Testis (tissue), 2 donors: Measurements from ENCODE around the gene IPMK.

Experiments
- POLR2A ChIP-seq: fragments of 450-650 bp; IDR thresholded peaks from one replicate; pipeline ENCODE4 v1.6.1; 2017; ENCODE audit warnings: antibody characterized with exemption, mild to moderate bottlenecking, moderate library complexity
- TF ChIP-seq, protein P1 (sequence below), 3 experiments: fragments of 450-650 bp in 2 of 3; fragments of 200-600 bp in 1 of 3; sonication (generic) in 1 of 3; IDR thresholded peaks; one replicate each; pipeline ENCODE4 v1.5.1; 2016 to 2019; ENCODE audit warnings: antibody characterized with exemption in 3 of 3, mild to moderate bottlenecking in 2 of 3, moderate library complexity in 1 of 3

- TF ChIP-seq, protein P1, sequence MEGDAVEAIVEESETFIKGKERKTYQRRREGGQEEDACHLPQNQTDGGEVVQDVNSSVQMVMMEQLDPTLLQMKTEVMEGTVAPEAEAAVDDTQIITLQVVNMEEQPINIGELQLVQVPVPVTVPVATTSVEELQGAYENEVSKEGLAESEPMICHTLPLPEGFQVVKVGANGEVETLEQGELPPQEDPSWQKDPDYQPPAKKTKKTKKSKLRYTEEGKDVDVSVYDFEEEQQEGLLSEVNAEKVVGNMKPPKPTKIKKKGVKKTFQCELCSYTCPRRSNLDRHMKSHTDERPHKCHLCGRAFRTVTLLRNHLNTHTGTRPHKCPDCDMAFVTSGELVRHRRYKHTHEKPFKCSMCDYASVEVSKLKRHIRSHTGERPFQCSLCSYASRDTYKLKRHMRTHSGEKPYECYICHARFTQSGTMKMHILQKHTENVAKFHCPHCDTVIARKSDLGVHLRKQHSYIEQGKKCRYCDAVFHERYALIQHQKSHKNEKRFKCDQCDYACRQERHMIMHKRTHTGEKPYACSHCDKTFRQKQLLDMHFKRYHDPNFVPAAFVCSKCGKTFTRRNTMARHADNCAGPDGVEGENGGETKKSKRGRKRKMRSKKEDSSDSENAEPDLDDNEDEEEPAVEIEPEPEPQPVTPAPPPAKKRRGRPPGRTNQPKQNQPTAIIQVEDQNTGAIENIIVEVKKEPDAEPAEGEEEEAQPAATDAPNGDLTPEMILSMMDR (IDR thresholded peaks at IDR 0.05) = peak; percentile 43 to 75 (median 62)
- TF ChIP-seq POLR2A = no peak
Observed at GRCh38 chr10:58299580-58299979, 31.9 kb upstream of the IPMK start.
